IMR-90 (cell line): Measurements from ENCODE around the gene CTNNA2. TPM values are rescaled to one million over a fixed set of nuclear protein-coding genes. Genes with fewer than 3 reads are reported as not detected.

ENCODE experiments used
- ATAC-seq: fragments of 200-7000 bp; cut with Tn5 transposase; 2 replicates; pipeline ENCODE4 v1.9.1; 2020; ENCODE audit warnings: low read depth, mild to moderate bottlenecking, moderate library complexity
- BruUV-seq: library from RNA; stranded (reverse); fragments of 400-500 nt; replicated peaks from 2 replicates; lab custom pipeline; 2021; lab: Mats Ljungman, UMichigan
- CTCF ChIA-PET: fragments of 300-600 bp; formaldehyde crosslinking; extraction: SDS; loops from one replicate; lab custom pipeline; 2021; ENCODE audit warnings: antibody characterized with exemption; lab: Yijun Ruan, JAX
- POLR2A ChIA-PET: fragments of 300-600 bp; sonication (Branson Sonifier 250); formaldehyde crosslinking; loops from one replicate; lab custom pipeline; 2022; ENCODE audit warnings: antibody characterized with exemption; ENCODE audit not compliant: unreplicated experiment; lab: Charles Lee
- DNase-seq: peaks from one replicate; pipeline ENCODE4 v3.0.0; 2013
- H2AFZ ChIP-seq: replicated peaks from 2 replicates; pipeline ENCODE3; 2013; ENCODE audit warnings: low read length, mild to moderate bottlenecking; ENCODE audit not compliant: poor library complexity
- H2AK5ac ChIP-seq: 2 replicates; pipeline ENCODE4 v1.6.1; 2013; ENCODE audit warnings: low read depth, low read length, inconsistent platforms
- H2AK9ac ChIP-seq: replicated peaks from 2 replicates; pipeline ENCODE3; 2013; ENCODE audit warnings: mild to moderate bottlenecking, low read depth, low read length, moderate library complexity; ENCODE audit not compliant: poor library complexity
- H2BK120ac ChIP-seq: 2 replicates; pipeline ENCODE4 v1.6.1; 2013; ENCODE audit warnings: low read depth, low read length, inconsistent platforms
- H2BK15ac ChIP-seq: 3 replicates; pipeline ENCODE4 v1.6.1; 2013; ENCODE audit warnings: low read depth, low read length, inconsistent platforms
- H2BK20ac ChIP-seq: 2 replicates; pipeline ENCODE4 v1.6.1; 2013; ENCODE audit warnings: low read depth, mild to moderate bottlenecking, inconsistent platforms, low read length, moderate library complexity
- H2BK5ac ChIP-seq: 2 replicates; pipeline ENCODE4 v1.6.1; 2013; ENCODE audit warnings: mild to moderate bottlenecking, low read depth, low read length, inconsistent platforms; ENCODE audit not compliant: poor library complexity, severe bottlenecking
- H3K14ac ChIP-seq: replicated peaks from 2 replicates; pipeline ENCODE4 v1.6.1; 2013; ENCODE audit warnings: low read depth, low read length, inconsistent platforms
- H3K18ac ChIP-seq: 2 replicates; pipeline ENCODE4 v1.6.1; 2013; ENCODE audit warnings: low read depth, low read length, control low read depth
- H3K23ac ChIP-seq: 2 replicates; pipeline ENCODE4 v1.6.1; 2013; ENCODE audit warnings: low read depth, low read length, inconsistent platforms
- H3K27ac ChIP-seq: 2 replicates; pipeline ENCODE4 v1.5.1; 2013; ENCODE audit warnings: mild to moderate bottlenecking, control low read depth, low read length; ENCODE audit not compliant: insufficient read depth
- H3K27me3 ChIP-seq: 2 replicates; pipeline ENCODE4 v1.6.1; 2013; ENCODE audit warnings: low read length; ENCODE audit not compliant: control insufficient read depth, insufficient read depth
- H3K36me3 ChIP-seq: 2 replicates; pipeline ENCODE4 v1.6.1; 2013; ENCODE audit warnings: low read length, mixed read lengths; ENCODE audit not compliant: control insufficient read depth, insufficient read depth
- H3K4ac ChIP-seq: 2 replicates; pipeline ENCODE4 v1.6.1; 2013; ENCODE audit warnings: low read depth, low read length, inconsistent platforms
- H3K4me1 ChIP-seq: 2 replicates; pipeline ENCODE4 v1.6.1; 2013; ENCODE audit warnings: low read length, mixed read lengths; ENCODE audit not compliant: control insufficient read depth, insufficient read depth
- H3K4me2 ChIP-seq: 2 replicates; pipeline ENCODE4 v1.6.1; 2013; ENCODE audit warnings: low read depth, mild to moderate bottlenecking, control low read depth, low read length, moderate library complexity
- H3K4me3 ChIP-seq: 2 replicates; pipeline ENCODE4 v1.5.1; 2013; ENCODE audit warnings: low read depth, mild to moderate bottlenecking, control low read depth, low read length, moderate library complexity; ENCODE audit not compliant: insufficient read depth
- H3K56ac ChIP-seq: 2 replicates; pipeline ENCODE4 v1.6.1; 2013; ENCODE audit warnings: low read length, inconsistent platforms; ENCODE audit not compliant: insufficient read depth; ENCODE audit errors: extremely low read depth
- H3K79me1 ChIP-seq, 2 experiments: 2 replicates each; pipeline ENCODE4 v1.6.1; 2013; ENCODE audit warnings: low read length in 2 of 2, inconsistent platforms in 1 of 2, low read depth in 1 of 2
- H3K9ac ChIP-seq: 2 replicates; pipeline ENCODE4 v1.6.1; 2013; ENCODE audit warnings: low read depth, low read length, control low read depth
- H3K9me1 ChIP-seq: 2 replicates; pipeline ENCODE4 v1.6.1; 2013; ENCODE audit warnings: low read length, inconsistent platforms; ENCODE audit not compliant: insufficient read depth
- H3K9me3 ChIP-seq: 2 replicates; pipeline ENCODE4 v1.6.1; 2013; ENCODE audit warnings: low read length; ENCODE audit not compliant: control insufficient read depth, insufficient read depth
- H4K20me1 ChIP-seq: 2 replicates; pipeline ENCODE4 v1.6.1; 2013; ENCODE audit warnings: low read length, inconsistent platforms; ENCODE audit not compliant: insufficient read depth
- H4K5ac ChIP-seq: 2 replicates; pipeline ENCODE4 v1.6.1; 2013; ENCODE audit warnings: mild to moderate bottlenecking, low read depth, low read length, control low read depth
- H4K8ac ChIP-seq, 2 experiments: 2 replicates each; pipeline ENCODE4 v1.6.1; 2013; ENCODE audit warnings: low read depth in 2 of 2, low read length in 2 of 2, control low read depth in 1 of 2, inconsistent platforms in 1 of 2
- H4K91ac ChIP-seq: 2 replicates; pipeline ENCODE4 v1.6.1; 2013; ENCODE audit warnings: low read depth, low read length, inconsistent platforms; ENCODE audit not compliant: insufficient read depth
- BHLHE40 ChIP-seq: fragments of 150-350 bp; IDR thresholded peaks from 2 replicates; pipeline ENCODE4 v1.6.1; 2016; ENCODE audit warnings: mild to moderate bottlenecking, low read depth, low read length
- CHD1 ChIP-seq: IDR thresholded peaks from 2 replicates; pipeline ENCODE4 v1.6.1; 2012; ENCODE audit warnings: low read depth, low read length, improper control_type of control experiment
- FOS ChIP-seq: fragments of 150-350 bp; IDR thresholded peaks from 2 replicates; pipeline ENCODE4 v1.6.1; 2016; ENCODE audit warnings: low read depth, low read length
- MAZ ChIP-seq: IDR thresholded peaks from 2 replicates; pipeline ENCODE4 v1.6.1; 2012; ENCODE audit warnings: low read depth, mild to moderate bottlenecking, low read length, improper control_type of control experiment, moderate library complexity, borderline replicate concordance
- RFX5 ChIP-seq: IDR thresholded peaks from 2 replicates; pipeline ENCODE4 v1.8.0; 2012; ENCODE audit warnings: low read depth, mild to moderate bottlenecking, low read length, moderate library complexity
- SMC3 ChIP-seq: fragments of 150-350 bp; IDR thresholded peaks from 2 replicates; pipeline ENCODE4 v1.6.1; 2016; ENCODE audit warnings: low read depth, mild to moderate bottlenecking, antibody characterized with exemption, low read length, moderate library complexity
- dilution Hi-C: fragments of 300-500 bp; cut with HindIII; formaldehyde crosslinking; loops from one replicate; pipeline ENCODE4 v1.14.3; 2018; ENCODE audit warnings: low sequenced_read_pairs; ENCODE audit not compliant: unreplicated experiment
- in situ Hi-C: fragments of 300-500 bp; cut with MboI; formaldehyde crosslinking; loops from 3 replicates; pipeline ENCODE4 v1.14.3; 2019; ENCODE audit warnings: low sequenced_read_pairs, inconsistent platforms, mixed read lengths
- intact Hi-C: fragments of 100-400 bp; cut with micrococcal nuclease; formaldehyde crosslinking; loops from 2 replicates; pipeline ENCODE4 v1.10.0; 2022
- polyA plus RNA-seq, 3 experiments: library from polyadenylated mRNA; depleted of rRNA; stranded (reverse); fragments of >200 nt; gene quantifications; 2 replicates each; pipeline ENCODE4 v1.2.3, GENCODE V29; 2012; ENCODE audit warnings: low replicate concordance in 1 of 3
- total RNA-seq: library from RNA; depleted of rRNA; stranded (reverse); fragments of >200 nt; gene quantifications from 2 replicates; pipeline ENCODE4 v1.2.3, GENCODE V29; 2012

Gene CTNNA2
- total and polyA plus RNA-seq, 2 of the 4 experiments (the other 2 are of a cell fraction): not detected

GRCh38 chr2:80028584-80028983, 515.7 kb downstream of the CTNNA2 start:
- no TSS peak for BruUV-seq
- POLR2A ChIA-PET: no interaction called here
- Histone ChIP-seq H2BK15ac (no peak overlapping the region), H3K4ac (no peak overlapping the region), H4K91ac (no peak overlapping the region), H3K9me3 (no peaks in the 10 kb centered on the region), H3K4me2 (no peak overlapping the region), H3K36me3 (no peaks in the 10 kb centered on the region), H3K79me1 (no peaks in the 10 kb centered on the region), H3K9me1 (no peaks in the 10 kb centered on the region; the same call in 1 of the 2 replicates), H2AK9ac (no peak overlapping the region), H2BK120ac (no peak overlapping the region), H3K9ac (no peak overlapping the region), H3K4me1 (peaks cover 3% of the 10 kb centered on the region; the same call in 1 of the 2 replicates), H3K18ac (no peak overlapping the region), H2BK20ac (no peak overlapping the region), H2AFZ (no peak overlapping the region), H2AK5ac (no peak overlapping the region), H3K23ac (no peak overlapping the region), H3K27ac (no peak overlapping the region), H3K4me3 (no peak overlapping the region), H3K27me3 (no peaks in the 10 kb centered on the region), H2BK5ac (no peak overlapping the region), H3K56ac (no peak overlapping the region), H4K5ac (no peak overlapping the region), H4K20me1 (no peaks in the 10 kb centered on the region), H4K8ac (no peak overlapping the region), H3K14ac (no peak overlapping the region)
- ATAC-seq (no peak), DNase-seq (no peak)
- intact Hi-C loops (no loop called here), dilution Hi-C loops (no loop called here), in situ Hi-C loops (no loop called here)
- TF ChIP-seq FOS (no peak), CHD1 (no peak), BHLHE40 (no peak), MAZ (no peak), RFX5 (no peak), SMC3 (no peak)
- CTCF ChIA-PET: no interaction called here
